NCI-H345 treated with DMSO at 0.1 percent for 48 hours (cell line): Measurements from ENCODE around the gene PNKD.

Experiments
- DNase-seq: peaks from one replicate; lab custom pipeline; 2025; ENCODE audit not compliant: unreplicated experiment; lab: John Stamatoyannopoulos, UW

PNKD gene

GRCh38 chr2:218334531-218334930 lies 64.2 kb downstream of the PNKD start:
- no peak for DNase-seq

GRCh38 chr2:218340656-218341055 lies 70.3 kb downstream of the PNKD start:
- no peak for DNase-seq

- no peak for DNase-seq
These were observed 71.1 kb downstream of the PNKD start for GRCh38 chr2:218341381-218341780.

GRCh38 chr2:218342837-218343236 lies 72.5 kb downstream of the PNKD start:
- no peak for DNase-seq

GRCh38 chr2:218343591-218343990 lies 73.3 kb downstream of the PNKD start:
- DNase-seq: no peak

GRCh38 chr2:218344090-218344754 lies 73.9 kb downstream of the PNKD start:
- no peak for DNase-seq

- DNase-seq: no peak
These were observed 74.6 kb downstream of the PNKD start for GRCh38 chr2:218344755-218345417.

GRCh38 chr2:218345491-218346236 lies 75.3 kb downstream of the PNKD start:
- no peak for DNase-seq

GRCh38 chr2:218347172-218347571 lies 76.9 kb downstream of the PNKD start:
- no peak for DNase-seq

GRCh38 chr2:218354045-218354444 lies 83.7 kb downstream of the PNKD start:
- DNase-seq: no peak

- DNase-seq: no peak
These were observed 84.6 kb downstream of the PNKD start for GRCh38 chr2:218354850-218355443.

GRCh38 chr2:218357236-218358177 lies 87.2 kb downstream of the PNKD start:
- no peak for DNase-seq

GRCh38 chr2:218360453-218360852 lies 90.1 kb downstream of the PNKD start:
- no peak for DNase-seq

GRCh38 chr2:218362606-218363005 lies 92.3 kb downstream of the PNKD start:
- DNase-seq: no peak

- DNase-seq: no peak
These were observed 93.4 kb downstream of the PNKD start for GRCh38 chr2:218363736-218364135.

GRCh38 chr2:218364196-218364595 lies 93.9 kb downstream of the PNKD start:
- DNase-seq: no peak

- no peak for DNase-seq
These were observed 96.5 kb downstream of the PNKD start for GRCh38 chr2:218366621-218367414.

- DNase-seq: no peak
These were observed 97.3 kb downstream of the PNKD start for GRCh38 chr2:218367415-218368149.

- no peak for DNase-seq
These were observed 97.8 kb downstream of the PNKD start for GRCh38 chr2:218368150-218368528.
